ENCODE results near the gene RUBCN. TPM values are rescaled to one million over a fixed set of nuclear protein-coding genes. Genes with fewer than 3 reads are reported as not detected.
"Not testable (repeated sequence)": the region's sequence is repeated elsewhere in the genome, so short reads cannot be mapped to it uniquely, and the experiment has no call there.

The RUBCN gene
- total and polyA plus RNA-seq, 2 donors (not counting 1 experiment from before 2014, with no cell fraction given), result 57.3 to 423 TPM

DNA sequence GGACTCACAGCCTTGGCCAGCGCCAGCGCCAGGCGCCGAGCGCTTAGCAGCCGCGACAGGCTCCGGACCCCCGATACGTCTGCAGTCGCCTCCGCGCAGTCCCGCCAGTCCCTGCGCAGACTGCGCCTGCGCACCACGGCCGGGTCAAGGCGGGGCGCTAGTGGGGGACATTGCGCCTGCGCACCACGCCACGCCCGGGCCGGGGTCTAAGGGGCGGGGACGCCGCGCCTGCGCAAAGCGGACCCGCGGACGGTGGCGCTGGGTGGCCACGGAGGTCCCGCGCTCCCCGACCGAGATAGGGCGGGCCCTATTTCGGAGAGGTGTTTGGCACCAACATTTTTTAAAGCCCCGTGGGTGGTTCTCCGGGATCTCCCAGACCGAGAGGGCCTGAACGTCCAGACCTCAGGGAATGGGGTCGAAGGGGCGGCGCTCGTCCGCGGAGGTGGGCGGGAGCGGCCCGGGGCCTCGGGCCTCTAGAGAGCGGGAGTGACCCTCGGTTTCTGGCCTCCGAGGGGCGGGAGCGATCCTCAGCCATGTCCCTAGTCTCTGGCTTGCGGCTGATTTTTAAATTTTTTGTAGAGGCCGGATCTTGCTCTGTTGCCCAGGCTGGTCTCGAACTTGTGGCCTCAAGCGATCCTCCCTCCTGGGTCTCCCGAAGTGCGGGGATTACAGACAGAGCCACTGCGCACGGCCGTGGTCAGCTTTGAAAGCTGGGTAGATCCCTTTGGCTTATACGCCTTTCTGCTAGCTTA is 108.8 kb downstream of the RUBCN start:
- Histone ChIP-seq H2AFZ (ENCODE audit: insufficient read depth, low read depth, low read length, poor library complexity, severe bottlenecking) (peak overlapping the region; percentile 80), H3K9ac (ENCODE audit: low read length) (peak overlapping the region; percentile 72), H3K4me3 (ENCODE audit: control extremely low read depth in 1 of 5, extremely low read depth in 1 of 5, insufficient read depth in 1 of 5, low read depth in 2 of 5, low read length in 4 of 5) (peak overlapping the region in 4 of 5 experiments; percentile 54 to 72 (median 64)), H3K27ac (ENCODE audit: low read length in 2 of 2) (peak overlapping the region; percentile 64 to 65), H3K4me2 (replicated peaks; ENCODE audit: low read depth, low read length, poor library complexity, severe bottlenecking) (peak overlapping the region; percentile 61)
- peak; percentile 85 for ATAC-seq (ENCODE audit: low read depth)
- H3K79me2 ChIP-seq (ENCODE audit: control insufficient read depth, insufficient read depth, low read length); H3K9me3 ChIP-seq (ENCODE audit: control extremely low read depth in 1 of 3, control insufficient read depth in 2 of 3, insufficient read depth in 1 of 3, low read length in 2 of 3); H3K9me3 Mint-ChIP-seq (ENCODE audit: insufficient read depth); H3K27me3 Mint-ChIP-seq; H3K4me1 ChIP-seq (ENCODE audit: control insufficient read depth in 2 of 2, insufficient read depth in 2 of 2, low read length in 2 of 2); H3K36me3 ChIP-seq (replicated peaks in 1 of 2; ENCODE audit: control extremely low read depth in 1 of 2, control insufficient read depth in 1 of 2, extremely low read depth in 1 of 2, insufficient read depth in 2 of 2, low read length in 1 of 2); CTCF ChIA-PET; H3K4me1 Mint-ChIP-seq; intact Hi-C loops (cut with micrococcal nuclease); H3K27me3 ChIP-seq (replicated peaks in 1 of 4; ENCODE audit: control extremely low read depth in 1 of 4, control insufficient read depth in 3 of 4, insufficient read depth in 4 of 4, low read length in 3 of 4); POLR2A ChIA-PET; H4K20me1 ChIP-seq (ENCODE audit: control insufficient read depth, insufficient read depth, low read length, poor library complexity, severe bottlenecking): not testable (repeated sequence)
- H3K27ac Mint-ChIP-seq, result peak overlapping the region; percentile 80
- peak; percentile 90 for DNase-seq
- H3K4me3 Mint-ChIP-seq, result peak overlapping the region; percentile 78
- WGBS (ENCODE audit: insufficient coverage), result 1% methylated on average over 52 of the region's 73 CpGs

DNA sequence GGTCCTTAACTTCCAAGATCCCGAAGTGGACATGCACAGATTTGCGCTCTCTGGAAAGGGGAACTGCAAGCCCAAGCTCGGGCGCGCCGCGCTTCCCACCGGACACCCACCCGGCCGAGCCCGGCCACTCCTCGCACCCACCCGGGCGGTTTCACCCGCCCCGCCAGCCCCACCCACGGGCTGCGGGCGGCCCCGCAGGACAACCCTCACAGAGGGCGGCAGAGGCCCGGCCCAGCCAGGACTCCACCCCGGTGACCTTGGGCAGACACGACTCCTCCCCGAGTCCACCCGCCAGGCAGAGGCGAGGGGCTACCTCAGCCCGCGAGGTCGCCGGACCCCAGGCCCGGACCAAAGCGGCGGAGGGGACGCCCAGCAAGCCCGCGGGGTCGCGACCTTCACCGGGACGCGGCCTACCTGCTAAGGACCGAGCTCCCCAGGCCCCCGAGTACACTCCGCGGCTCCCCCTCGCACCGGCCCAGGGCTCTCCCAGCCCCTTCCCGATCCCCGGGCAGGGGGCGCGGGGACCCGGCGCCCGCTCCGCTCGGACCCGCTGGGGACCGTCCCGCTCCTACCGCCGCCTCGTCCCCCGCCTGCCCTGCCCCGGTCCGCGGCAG is 109.4 kb downstream of the RUBCN start:
- DNase-seq; H3K36me3 ChIP-seq (replicated peaks in 1 of 2; ENCODE audit: control extremely low read depth in 1 of 2, control insufficient read depth in 1 of 2, extremely low read depth in 1 of 2, insufficient read depth in 2 of 2, low read length in 1 of 2); H3K9me3 Mint-ChIP-seq (ENCODE audit: insufficient read depth); H3K9me3 ChIP-seq (ENCODE audit: control extremely low read depth in 1 of 3, control insufficient read depth in 2 of 3, insufficient read depth in 1 of 3, low read length in 2 of 3); H3K27me3 Mint-ChIP-seq; POLR2A ChIA-PET; H3K79me2 ChIP-seq (ENCODE audit: control insufficient read depth, insufficient read depth, low read length); H3K4me1 Mint-ChIP-seq; intact Hi-C loops (cut with micrococcal nuclease); H4K20me1 ChIP-seq (ENCODE audit: control insufficient read depth, insufficient read depth, low read length, poor library complexity, severe bottlenecking); H3K4me1 ChIP-seq (ENCODE audit: control insufficient read depth in 2 of 2, insufficient read depth in 2 of 2, low read length in 2 of 2); H3K27me3 ChIP-seq (replicated peaks in 1 of 4; ENCODE audit: control extremely low read depth in 1 of 4, control insufficient read depth in 3 of 4, insufficient read depth in 4 of 4, low read length in 3 of 4); CTCF ChIA-PET: not testable (repeated sequence)
- peak overlapping the region; percentile 80 for H3K4me3 Mint-ChIP-seq
- peak overlapping the region in 4 of 5 experiments; percentile 54 to 72 (median 64) for H3K4me3 ChIP-seq (ENCODE audit: control extremely low read depth in 1 of 5, extremely low read depth in 1 of 5, insufficient read depth in 1 of 5, low read depth in 2 of 5, low read length in 4 of 5)
- WGBS (ENCODE audit: insufficient coverage), result no CpG with 5 or more reads among the region's 67 CpGs
- H3K9ac ChIP-seq (ENCODE audit: low read length), result peak overlapping the region; percentile 72
- peak overlapping the region; percentile 40 for H3K4me2 ChIP-seq (replicated peaks; ENCODE audit: low read depth, low read length, poor library complexity, severe bottlenecking)
- peak overlapping the region; percentile 80 for H2AFZ ChIP-seq (ENCODE audit: insufficient read depth, low read depth, low read length, poor library complexity, severe bottlenecking)
- peak overlapping the region in 1 of 2 donors; percentile 64 for H3K27ac ChIP-seq (ENCODE audit: low read length in 2 of 2)
- ATAC-seq (ENCODE audit: low read depth), result peak; percentile 58
- H3K27ac Mint-ChIP-seq, result peak overlapping the region; percentile 80

DNA sequence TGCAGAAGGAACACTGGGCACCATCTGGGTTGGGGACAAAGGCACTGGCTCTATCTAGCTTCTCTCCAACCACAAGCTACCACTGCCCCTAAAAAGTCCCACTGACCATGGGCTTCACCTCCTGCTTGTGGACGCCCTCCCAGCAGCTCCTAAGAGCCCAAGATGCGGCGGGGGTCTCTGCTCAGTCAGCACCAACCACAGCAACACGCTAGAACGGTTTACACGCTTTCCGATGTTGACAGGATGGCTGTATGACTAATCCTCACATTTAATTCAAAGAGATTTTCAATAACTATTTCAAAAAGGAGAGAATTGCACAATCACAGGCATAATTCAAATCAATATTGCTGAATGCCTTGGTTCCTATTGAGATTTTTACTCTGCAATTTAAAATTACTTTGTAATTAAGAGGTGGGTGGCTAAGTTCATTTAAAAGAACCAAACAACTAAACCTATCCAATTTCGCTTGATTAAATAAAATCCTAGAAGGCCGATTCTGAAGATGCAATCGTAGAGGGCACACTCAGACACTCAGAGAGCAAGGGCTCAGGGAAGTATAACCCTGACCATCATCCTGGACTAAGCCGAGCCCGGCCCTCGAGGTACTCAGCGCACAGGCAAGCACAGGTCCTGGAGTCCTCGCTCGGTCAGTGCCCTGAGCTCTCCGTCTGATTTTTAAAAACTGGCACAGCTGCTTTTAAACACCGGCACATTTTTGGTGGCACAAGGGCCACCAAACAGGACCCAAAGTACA is 110.1 kb downstream of the RUBCN start:
- WGBS (ENCODE audit: insufficient coverage), result no CpG with 5 or more reads among the region's 18 CpGs
- Mint-ChIP-seq H3K4me3 (peak overlapping the region; percentile 80), H3K27ac (peak overlapping the region; percentile 52)
- POLR2A ChIA-PET; H3K36me3 ChIP-seq (replicated peaks in 1 of 2; ENCODE audit: control extremely low read depth in 1 of 2, control insufficient read depth in 1 of 2, extremely low read depth in 1 of 2, insufficient read depth in 2 of 2, low read length in 1 of 2); DNase-seq; H3K9me3 ChIP-seq (ENCODE audit: control extremely low read depth in 1 of 3, control insufficient read depth in 2 of 3, insufficient read depth in 1 of 3, low read length in 2 of 3); H3K27ac ChIP-seq (ENCODE audit: low read length in 2 of 2); H3K4me1 Mint-ChIP-seq; H3K27me3 Mint-ChIP-seq; intact Hi-C loops (cut with micrococcal nuclease); H3K4me1 ChIP-seq (ENCODE audit: control insufficient read depth in 2 of 2, insufficient read depth in 2 of 2, low read length in 2 of 2); H4K20me1 ChIP-seq (ENCODE audit: control insufficient read depth, insufficient read depth, low read length, poor library complexity, severe bottlenecking); CTCF ChIA-PET; H3K9me3 Mint-ChIP-seq (ENCODE audit: insufficient read depth); H2AFZ ChIP-seq (ENCODE audit: insufficient read depth, low read depth, low read length, poor library complexity, severe bottlenecking); H3K27me3 ChIP-seq (replicated peaks in 1 of 4; ENCODE audit: control extremely low read depth in 1 of 4, control insufficient read depth in 3 of 4, insufficient read depth in 4 of 4, low read length in 3 of 4); H3K79me2 ChIP-seq (ENCODE audit: control insufficient read depth, insufficient read depth, low read length): not testable (repeated sequence)
- H3K4me2 ChIP-seq (replicated peaks; ENCODE audit: low read depth, low read length, poor library complexity, severe bottlenecking), result peak overlapping the region; percentile 40
- ATAC-seq (ENCODE audit: low read depth), result peak; percentile 1
- peak overlapping the region; percentile 72 for H3K9ac ChIP-seq (ENCODE audit: low read length)
- peak overlapping the region in 3 of 5 experiments; percentile 22 to 35 (median 32) for H3K4me3 ChIP-seq (ENCODE audit: control extremely low read depth in 1 of 5, extremely low read depth in 1 of 5, insufficient read depth in 1 of 5, low read depth in 2 of 5, low read length in 4 of 5)
